ENCODE results near the gene EMC9. TPM values are rescaled to one million over a fixed set of nuclear protein-coding genes. Genes with fewer than 3 reads are reported as not detected.

The EMC9 gene
- polyA plus RNA-seq, 3 donors, result 19.8 to 29.7 (median 21.1) TPM

GRCh38 chr14:24093207-24093900, 48.0 kb downstream of the EMC9 start:
- DNase-seq, result no peak

DNA sequence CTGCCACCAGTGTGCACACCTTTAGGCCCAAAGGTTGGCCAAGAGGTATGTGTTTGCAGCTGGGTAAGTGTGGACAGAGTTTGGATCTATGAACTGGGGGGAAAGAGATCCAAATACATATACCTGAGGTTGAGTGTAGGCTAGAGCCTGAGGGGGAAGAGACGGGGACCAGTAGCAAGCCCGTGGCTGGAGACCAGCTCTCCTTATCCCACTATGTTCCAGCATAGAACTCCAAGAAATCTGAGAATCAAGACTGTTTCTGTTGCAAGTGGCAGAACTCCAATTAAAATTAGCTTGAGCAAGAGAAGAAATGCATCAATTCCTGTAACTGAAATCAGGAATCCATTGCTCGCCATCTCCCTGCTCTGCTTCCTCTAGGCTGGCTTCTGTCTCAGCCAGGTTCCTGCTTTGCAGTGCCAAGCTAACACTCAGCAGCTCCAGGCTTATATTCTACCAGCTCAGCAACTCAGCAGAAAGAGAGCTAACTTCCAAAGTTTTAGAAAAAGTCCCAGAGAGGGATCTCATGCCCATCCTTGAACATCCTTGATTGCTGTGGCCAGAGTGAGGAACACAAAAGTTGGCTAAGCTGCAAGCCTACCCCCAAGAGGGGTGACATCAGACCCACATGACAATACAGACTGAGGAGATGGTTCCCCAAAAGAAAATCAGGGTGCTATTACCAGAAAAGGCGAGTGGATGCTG, 48.7 kb downstream of the EMC9 start:
- DNase-seq, result no peak

DNA sequence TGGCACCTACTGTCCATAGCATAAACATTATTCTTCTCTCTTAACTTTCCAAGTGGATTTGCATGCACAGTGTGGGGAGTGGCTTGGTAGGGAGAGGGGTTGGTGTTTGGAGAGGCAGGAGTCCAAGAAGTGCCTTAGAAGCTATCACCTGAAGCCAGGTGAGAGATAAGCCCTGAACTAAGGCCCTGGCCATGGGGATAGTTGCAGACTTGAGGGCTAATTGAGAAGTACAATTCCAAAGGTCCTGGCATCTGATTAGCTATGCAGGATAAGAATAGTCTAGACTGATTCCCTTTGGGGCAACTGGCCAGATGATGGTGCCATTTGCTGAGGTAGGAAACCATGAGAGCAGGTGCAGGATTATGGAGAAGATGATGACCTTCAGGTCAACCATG, 49.3 kb downstream of the EMC9 start:
- DNase-seq, result no peak

DNA sequence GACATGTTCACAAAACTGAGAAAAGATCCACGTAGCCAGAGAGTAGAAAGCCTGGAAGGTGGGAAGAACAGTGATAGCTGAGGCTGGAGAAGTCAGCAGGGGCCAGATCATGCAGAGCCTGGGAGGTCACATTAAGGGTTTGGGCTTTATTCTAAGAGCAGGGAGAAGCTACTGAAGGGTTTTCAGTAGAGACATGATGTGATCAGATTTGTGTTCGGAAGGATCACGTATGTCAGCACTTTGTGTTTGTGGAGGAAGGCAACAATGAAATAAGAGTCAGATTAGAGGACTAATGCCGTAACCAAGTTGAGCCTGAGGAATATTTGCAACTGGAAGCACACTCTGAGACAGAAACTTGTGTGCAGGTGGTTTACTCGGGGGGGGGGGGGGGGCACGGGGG, 51.5 kb downstream of the EMC9 start:
- no peak for DNase-seq

Other genes with a start within 250 kb of the EMC9 start
- 10 to 100 TPM; 56.3 to 69.2 (median 65.6) TPM for gene DHRS4, start 187.8 kb downstream of the EMC9 start, polyA plus RNA-seq (ENCODE audit: insufficient read length in 3 of 3)
- 10 to 100 TPM; 36.1 to 44.3 (median 36.8) TPM for gene DHRS4L2, start 152.7 kb downstream of the EMC9 start, polyA plus RNA-seq (ENCODE audit: insufficient read length in 3 of 3)
- gene CARMIL3, start 89.6 kb downstream of the EMC9 start, polyA plus RNA-seq (ENCODE audit: insufficient read length in 3 of 3), result 1 to 10 TPM; 2.2 to 2.4 (median 2.4) TPM
- under 1 TPM in 1 of 3 donors, not detected in 2; 0.24 TPM for gene CPNE6, start 70.0 kb downstream of the EMC9 start, polyA plus RNA-seq (ENCODE audit: insufficient read length in 3 of 3)
- gene PCK2, start 47.3 kb downstream of the EMC9 start, polyA plus RNA-seq (ENCODE audit: insufficient read length in 3 of 3), result 10 to 100 TPM; 37.7 to 41.7 (median 40.0) TPM
- gene DCAF11, start 26.8 kb downstream of the EMC9 start, polyA plus RNA-seq (ENCODE audit: insufficient read length in 3 of 3), result 10 to 100 TPM; 82.2 to 96.2 (median 92.8) TPM
- gene NRL, start 26.6 kb downstream of the EMC9 start, polyA plus RNA-seq (ENCODE audit: insufficient read length in 3 of 3), result 1 to 10 TPM; 2.7 to 3.2 (median 2.9) TPM
- gene FITM1, start 10.9 kb downstream of the EMC9 start, polyA plus RNA-seq (ENCODE audit: insufficient read length in 3 of 3), result 1 to 10 TPM; 1.1 to 2.3 (median 1.5) TPM
- gene PSME1, start 5.4 kb downstream of the EMC9 start, polyA plus RNA-seq (ENCODE audit: insufficient read length in 3 of 3), result 100 to 1,000 TPM; 175 to 216 (median 196) TPM
- 100 to 1,000 TPM; 145 to 164 (median 151) TPM for gene PSME2, start 5.0 kb upstream of the EMC9 start, polyA plus RNA-seq (ENCODE audit: insufficient read length in 3 of 3)
- gene RNF31, start 5.9 kb upstream of the EMC9 start, polyA plus RNA-seq (ENCODE audit: insufficient read length in 3 of 3), result 10 to 100 TPM; 46.4 to 70.4 (median 53.4) TPM
- 10 to 100 TPM; 56.8 to 68.9 (median 57.2) TPM for gene IRF9, start 19.7 kb upstream of the EMC9 start, polyA plus RNA-seq (ENCODE audit: insufficient read length in 3 of 3)
- 10 to 100 TPM; 71.4 to 85.6 (median 80.8) TPM for gene REC8, start 30.5 kb upstream of the EMC9 start, polyA plus RNA-seq (ENCODE audit: insufficient read length in 3 of 3)
- 10 to 100 TPM; 39.6 to 48.5 (median 42.8) TPM for gene IPO4, start 47.2 kb upstream of the EMC9 start, polyA plus RNA-seq (ENCODE audit: insufficient read length in 3 of 3)
- gene TM9SF1, start 53.9 kb upstream of the EMC9 start, polyA plus RNA-seq (ENCODE audit: insufficient read length in 3 of 3), result 10 to 100 TPM; 45.2 to 55.8 (median 46.7) TPM
- 10 to 100 TPM in 2 of 3 donors, 1 to 10 TPM in 1; 3.9 to 17.9 (median 14.1) TPM for gene TSSK4, start 64.1 kb upstream of the EMC9 start, polyA plus RNA-seq (ENCODE audit: insufficient read length in 3 of 3)
- gene CHMP4A, start 71.9 kb upstream of the EMC9 start, polyA plus RNA-seq (ENCODE audit: insufficient read length in 3 of 3), result 10 to 100 TPM; 50.6 to 70.2 (median 58.2) TPM
- 10 to 100 TPM; 13.0 to 20.1 (median 15.3) TPM for gene MDP1, start 74.5 kb upstream of the EMC9 start, polyA plus RNA-seq (ENCODE audit: insufficient read length in 3 of 3)
- 100 to 1,000 TPM; 197 to 260 (median 254) TPM for gene NEDD8, start 90.8 kb upstream of the EMC9 start, polyA plus RNA-seq (ENCODE audit: insufficient read length in 3 of 3)
- gene GMPR2, start 91.3 kb upstream of the EMC9 start, polyA plus RNA-seq (ENCODE audit: insufficient read length in 3 of 3), result 100 to 1,000 TPM; 120 to 132 (median 123) TPM
- gene TINF2, start 101.0 kb upstream of the EMC9 start, polyA plus RNA-seq (ENCODE audit: insufficient read length in 3 of 3), result 10 to 100 TPM; 59.4 to 62.5 (median 60.9) TPM
- 1 to 10 TPM; 1.5 to 4.2 (median 2.5) TPM for gene TGM1, start 121.6 kb upstream of the EMC9 start, polyA plus RNA-seq (ENCODE audit: insufficient read length in 3 of 3)
- gene RABGGTA, start 130.0 kb upstream of the EMC9 start, polyA plus RNA-seq (ENCODE audit: insufficient read length in 3 of 3), result 10 to 100 TPM; 24.2 to 25.5 (median 25.0) TPM
- gene DHRS1, start 158.2 kb upstream of the EMC9 start, polyA plus RNA-seq (ENCODE audit: insufficient read length in 3 of 3), result 10 to 100 TPM; 41.6 to 68.7 (median 43.4) TPM
- 10 to 100 TPM; 28.0 to 29.7 (median 28.7) TPM for gene NOP9, start 158.3 kb upstream of the EMC9 start, polyA plus RNA-seq (ENCODE audit: insufficient read length in 3 of 3)
- 10 to 100 TPM; 24.7 to 32.3 (median 28.3) TPM for gene CIDEB, start 166.4 kb upstream of the EMC9 start, polyA plus RNA-seq (ENCODE audit: insufficient read length in 3 of 3)
- 1 to 10 TPM; 3.2 to 5.3 (median 4.4) TPM for gene LTB4R2, start 168.5 kb upstream of the EMC9 start, polyA plus RNA-seq (ENCODE audit: insufficient read length in 3 of 3)
- 1 to 10 TPM; 5.0 to 7.2 (median 5.7) TPM for gene LTB4R, start 169.9 kb upstream of the EMC9 start, polyA plus RNA-seq (ENCODE audit: insufficient read length in 3 of 3)
- 10 to 100 TPM; 19.3 to 22.6 (median 20.8) TPM for gene ADCY4, start 193.5 kb upstream of the EMC9 start, polyA plus RNA-seq (ENCODE audit: insufficient read length in 3 of 3)
- 1 to 10 TPM; 3.3 to 4.1 (median 3.8) TPM for gene RIPK3, start 198.4 kb upstream of the EMC9 start, polyA plus RNA-seq (ENCODE audit: insufficient read length in 3 of 3)
- 10 to 100 TPM; 60.1 to 84.6 (median 72.6) TPM for gene NFATC4, start 226.6 kb upstream of the EMC9 start, polyA plus RNA-seq (ENCODE audit: insufficient read length in 3 of 3)